ENCODE measurements around the gene ROBO4. TPM values are rescaled to one million over a fixed set of nuclear protein-coding genes. Genes with fewer than 3 reads are reported as not detected.
A peak's percentile ranks its signal among the peaks of the same experiment; 100 is the strongest.

The ROBO4 gene
- total RNA-seq, 1 donor from 2014 or later, result not detected

DNA sequence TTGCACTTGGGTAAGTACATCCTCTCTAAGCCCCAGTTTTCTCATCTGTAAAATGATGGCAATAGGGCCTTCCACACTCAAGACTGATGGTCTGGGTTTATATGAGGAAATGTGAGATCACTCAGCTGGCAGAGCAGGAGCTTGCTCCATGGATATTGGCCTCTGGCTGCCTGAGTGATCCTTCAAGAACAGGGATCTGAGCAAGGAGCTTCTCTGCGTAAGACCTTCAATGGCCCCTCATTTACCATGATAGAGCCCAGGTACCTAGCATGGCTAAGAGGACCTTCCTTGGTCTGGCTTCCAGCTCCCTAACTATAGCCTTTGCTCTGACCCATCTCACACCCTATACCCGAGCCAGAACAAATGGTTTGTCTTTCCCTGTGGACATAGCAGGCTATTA is 5.5 kb downstream of the ROBO4 start:
- TF ChIP-seq, protein P1, sequence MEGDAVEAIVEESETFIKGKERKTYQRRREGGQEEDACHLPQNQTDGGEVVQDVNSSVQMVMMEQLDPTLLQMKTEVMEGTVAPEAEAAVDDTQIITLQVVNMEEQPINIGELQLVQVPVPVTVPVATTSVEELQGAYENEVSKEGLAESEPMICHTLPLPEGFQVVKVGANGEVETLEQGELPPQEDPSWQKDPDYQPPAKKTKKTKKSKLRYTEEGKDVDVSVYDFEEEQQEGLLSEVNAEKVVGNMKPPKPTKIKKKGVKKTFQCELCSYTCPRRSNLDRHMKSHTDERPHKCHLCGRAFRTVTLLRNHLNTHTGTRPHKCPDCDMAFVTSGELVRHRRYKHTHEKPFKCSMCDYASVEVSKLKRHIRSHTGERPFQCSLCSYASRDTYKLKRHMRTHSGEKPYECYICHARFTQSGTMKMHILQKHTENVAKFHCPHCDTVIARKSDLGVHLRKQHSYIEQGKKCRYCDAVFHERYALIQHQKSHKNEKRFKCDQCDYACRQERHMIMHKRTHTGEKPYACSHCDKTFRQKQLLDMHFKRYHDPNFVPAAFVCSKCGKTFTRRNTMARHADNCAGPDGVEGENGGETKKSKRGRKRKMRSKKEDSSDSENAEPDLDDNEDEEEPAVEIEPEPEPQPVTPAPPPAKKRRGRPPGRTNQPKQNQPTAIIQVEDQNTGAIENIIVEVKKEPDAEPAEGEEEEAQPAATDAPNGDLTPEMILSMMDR (conservative IDR thresholded peaks at IDR 0.05), result no peak
- H3K36me3 Mint-ChIP-seq, result no peaks in the 10 kb centered on the region
- peak; percentile 31 for DNase-seq (ENCODE audit: extremely low spot score, unreplicated experiment)
- no peak overlapping the region for H3K4me3 Mint-ChIP-seq
- H3K4me1 Mint-ChIP-seq (ENCODE audit: unreplicated experiment), result peaks cover under 1% of the 10 kb centered on the region
- peaks cover 36% of the 10 kb centered on the region for H3K27me3 Mint-ChIP-seq
- H3K9me3 Mint-ChIP-seq, result no peaks in the 10 kb centered on the region
- no peak overlapping the region for H3K27ac Mint-ChIP-seq

DNA sequence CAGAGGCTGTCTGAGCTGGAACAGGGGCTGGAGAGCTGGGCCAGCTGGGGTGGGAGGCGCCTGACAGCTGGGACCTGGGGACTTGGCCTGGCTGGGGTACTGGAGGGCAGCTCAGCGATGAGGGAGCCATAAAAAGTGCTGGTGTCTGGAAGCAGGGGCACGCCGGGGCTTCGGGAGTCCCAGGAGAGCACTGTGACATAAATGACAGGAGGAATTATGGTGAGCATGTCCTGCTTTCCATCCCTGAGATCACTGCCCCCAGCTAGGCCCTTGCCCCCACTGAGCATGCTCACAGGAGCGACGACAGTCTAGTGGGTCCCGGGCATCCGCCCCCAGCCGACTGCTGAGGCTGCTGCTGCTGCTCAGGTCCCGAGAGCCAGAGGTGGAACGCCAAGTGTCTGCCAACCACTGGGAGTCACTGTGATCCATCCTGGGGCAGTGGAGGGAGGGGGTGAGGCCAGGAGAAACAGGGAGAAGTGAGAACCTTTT is 6.2 kb downstream of the ROBO4 start:
- Mint-ChIP-seq H3K4me1 (ENCODE audit: unreplicated experiment) (no peaks in the 10 kb centered on the region), H3K4me3 (no peak overlapping the region), H3K9me3 (no peaks in the 10 kb centered on the region), H3K36me3 (no peaks in the 10 kb centered on the region), H3K27me3 (peaks cover 36% of the 10 kb centered on the region), H3K27ac (no peak overlapping the region)
- DNase-seq (ENCODE audit: extremely low spot score, unreplicated experiment), result no peak
- TF ChIP-seq, protein P1 (conservative IDR thresholded peaks at IDR 0.05), result no peak

DNA sequence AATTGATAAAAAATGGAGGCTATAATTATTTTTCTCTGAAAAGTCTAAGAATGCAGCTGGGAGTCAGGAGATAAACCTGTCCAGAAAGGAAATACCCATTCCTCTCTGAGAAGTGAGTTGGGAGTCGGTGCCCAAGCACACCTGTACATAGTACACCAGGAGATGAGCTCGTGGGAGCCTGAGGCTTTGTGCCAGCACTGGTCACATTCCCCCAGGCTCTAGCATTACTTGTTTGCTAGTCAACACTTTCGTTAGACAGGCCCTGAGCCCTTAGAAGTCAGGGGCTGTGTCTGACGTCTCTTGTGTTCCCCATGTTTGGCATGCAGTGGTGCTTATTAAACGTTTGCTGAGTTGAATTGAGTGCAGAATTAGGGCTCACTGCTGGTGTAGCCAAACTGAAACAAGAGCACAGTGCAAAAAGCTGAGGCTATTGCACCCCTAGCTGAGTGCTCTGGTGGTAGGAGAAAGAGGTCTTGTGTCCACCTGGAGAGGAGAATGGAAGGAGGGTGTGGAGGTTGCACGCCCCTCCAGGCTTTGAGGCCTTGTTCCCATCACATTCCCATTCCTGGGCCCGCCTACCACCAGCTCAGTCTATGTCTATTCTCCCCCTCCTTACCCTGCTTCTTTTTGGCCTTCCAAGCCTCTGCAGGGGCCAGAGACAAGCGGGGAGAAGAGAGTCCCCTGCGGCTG is 6.8 kb downstream of the ROBO4 start:
- Mint-ChIP-seq H3K4me3 (no peak overlapping the region), H3K27ac (no peak overlapping the region), H3K27me3 (peaks cover 40% of the 10 kb centered on the region), H3K4me1 (ENCODE audit: unreplicated experiment) (no peaks in the 10 kb centered on the region), H3K36me3 (no peaks in the 10 kb centered on the region), H3K9me3 (no peaks in the 10 kb centered on the region)
- DNase-seq (ENCODE audit: extremely low spot score, unreplicated experiment), result no peak
- TF ChIP-seq, protein P1 (conservative IDR thresholded peaks at IDR 0.05), result no peak

DNA sequence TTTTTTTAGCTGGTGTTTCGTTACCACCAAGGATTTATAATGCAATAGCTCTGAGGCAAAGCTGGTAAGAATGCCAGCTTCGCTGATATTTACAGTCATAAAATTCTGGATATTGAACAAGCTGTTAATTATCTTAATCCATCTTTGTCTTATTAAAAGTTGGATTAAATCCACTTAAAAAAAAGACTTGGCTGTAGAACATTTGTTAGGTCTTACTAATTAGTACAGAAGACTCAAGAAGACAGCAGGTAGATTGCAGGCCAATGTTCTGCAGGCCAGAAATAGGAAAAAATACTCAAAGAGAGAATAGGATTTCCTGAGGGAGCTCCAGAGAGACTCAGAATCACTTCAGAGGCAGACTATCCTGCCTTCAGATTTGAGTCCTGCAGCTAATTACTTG is 7.5 kb downstream of the ROBO4 start:
- Mint-ChIP-seq H3K36me3 (no peaks in the 10 kb centered on the region), H3K27ac (no peak overlapping the region), H3K4me3 (no peak overlapping the region), H3K4me1 (ENCODE audit: unreplicated experiment) (no peaks in the 10 kb centered on the region), H3K9me3 (no peaks in the 10 kb centered on the region), H3K27me3 (peaks cover 43% of the 10 kb centered on the region)
- TF ChIP-seq, protein P1 (conservative IDR thresholded peaks at IDR 0.05), result no peak
- no peak for DNase-seq (ENCODE audit: extremely low spot score, unreplicated experiment)

DNA sequence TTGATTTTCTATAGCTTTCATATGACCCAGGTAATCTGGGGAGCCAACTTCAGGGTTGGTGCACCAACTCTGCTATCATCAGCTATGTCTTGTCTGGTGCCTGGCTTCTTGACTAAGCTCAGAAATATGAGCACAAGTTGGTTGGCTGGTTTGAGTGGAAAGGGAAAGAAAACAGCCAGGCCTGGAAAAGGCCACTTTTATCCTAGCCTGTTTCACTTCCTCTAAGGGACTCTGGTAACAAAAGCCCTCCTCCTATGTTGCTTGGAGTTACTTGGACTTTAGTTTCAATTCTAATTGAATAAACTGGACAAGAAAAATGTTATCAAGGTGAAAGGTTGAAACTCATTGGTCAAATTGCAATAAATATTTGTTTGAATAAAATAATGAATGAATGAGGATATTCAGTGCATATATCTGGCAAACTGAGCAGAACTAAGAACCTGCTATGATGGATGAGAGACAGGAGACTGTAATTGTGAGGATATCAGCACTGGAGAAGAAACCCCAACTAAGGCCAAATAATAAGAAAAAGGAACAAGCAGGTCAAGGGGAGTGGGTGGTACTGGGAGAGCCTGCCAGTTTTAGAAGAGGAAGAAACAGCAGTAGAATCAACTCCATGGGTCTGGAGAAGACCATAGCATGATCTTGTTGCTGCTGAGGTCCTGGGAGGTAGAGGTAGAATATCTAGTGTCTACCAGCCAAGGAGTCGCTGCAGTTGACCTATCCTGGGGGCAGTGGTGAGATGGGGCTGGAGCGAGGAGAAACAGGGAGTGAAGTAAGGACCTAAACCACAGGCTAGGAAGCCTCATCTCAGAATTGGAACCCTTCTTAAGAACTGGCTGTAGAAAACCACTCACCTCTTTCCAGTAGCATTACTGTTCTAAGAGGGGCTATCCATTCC is 8.2 kb downstream of the ROBO4 start:
- no peaks in the 10 kb centered on the region for H3K4me1 Mint-ChIP-seq (ENCODE audit: unreplicated experiment)
- TF ChIP-seq, protein P1 (conservative IDR thresholded peaks at IDR 0.05), result no peak
- DNase-seq (ENCODE audit: extremely low spot score, unreplicated experiment), result peak; percentile 2
- no peak overlapping the region for H3K4me3 Mint-ChIP-seq
- peaks cover 39% of the 10 kb centered on the region for H3K27me3 Mint-ChIP-seq
- H3K36me3 Mint-ChIP-seq, result no peaks in the 10 kb centered on the region
- H3K9me3 Mint-ChIP-seq, result no peaks in the 10 kb centered on the region
- H3K27ac Mint-ChIP-seq, result no peak overlapping the region

Measured in type B pancreatic cell (in vitro differentiated cells).